Bronchial epithelial cell (primary cell): Measurements from ENCODE around the gene LRRC59. TPM values are rescaled to one million over a fixed set of nuclear protein-coding genes. Genes with fewer than 3 reads are reported as not detected.

ENCODE experiments used
- DNase-seq: peaks from one replicate; pipeline ENCODE4 v3.0.0-alpha.2; 2010; ENCODE audit warnings: low read depth
- FAIRE-seq: peaks from 2 replicates; lab custom pipeline; 2011; peaks lifted over from hg19 to GRCh38; lab: Jason Lieb, UNC
- H3K27me3 ChIP-seq: 2 replicates; pipeline ENCODE4 v1.5.1; 2011; ENCODE audit warnings: low read length; ENCODE audit not compliant: control insufficient read depth, insufficient read depth
- H3K36me3 ChIP-seq: 2 replicates; pipeline ENCODE4 v1.5.1; 2011; ENCODE audit warnings: low read length; ENCODE audit not compliant: control insufficient read depth, insufficient read depth
- H3K4me3 ChIP-seq: 2 replicates; pipeline ENCODE4 v1.5.1; 2011; ENCODE audit warnings: mild to moderate bottlenecking, low read depth, low read length, control low read depth
- total RNA-seq: library from RNA; depleted of rRNA; stranded (reverse); fragments of >200 nt; gene quantifications from 2 replicates; pipeline ENCODE4 v1.2.1, GENCODE V29; 2014
- TF ChIP-seq, protein P1 (sequence below): IDR thresholded peaks from 2 replicates; pipeline ENCODE4 v1.5.1; 2011; ENCODE audit warnings: mild to moderate bottlenecking, moderate library complexity, low read length, control low read depth, inconsistent platforms; ENCODE audit not compliant: insufficient read depth, severe bottlenecking

Gene LRRC59
- total RNA-seq, result 235 and 279 TPM in 2 replicates

- Histone ChIP-seq H3K27me3 (no peaks in the 10 kb centered on the region), H3K36me3 (peaks cover 18% of the 10 kb centered on the region), H3K4me3 (peak within 1 kb of the TSS; percentile 96)
- FAIRE-seq (no peak), DNase-seq (peak; percentile 65)
- TF ChIP-seq, protein P1, sequence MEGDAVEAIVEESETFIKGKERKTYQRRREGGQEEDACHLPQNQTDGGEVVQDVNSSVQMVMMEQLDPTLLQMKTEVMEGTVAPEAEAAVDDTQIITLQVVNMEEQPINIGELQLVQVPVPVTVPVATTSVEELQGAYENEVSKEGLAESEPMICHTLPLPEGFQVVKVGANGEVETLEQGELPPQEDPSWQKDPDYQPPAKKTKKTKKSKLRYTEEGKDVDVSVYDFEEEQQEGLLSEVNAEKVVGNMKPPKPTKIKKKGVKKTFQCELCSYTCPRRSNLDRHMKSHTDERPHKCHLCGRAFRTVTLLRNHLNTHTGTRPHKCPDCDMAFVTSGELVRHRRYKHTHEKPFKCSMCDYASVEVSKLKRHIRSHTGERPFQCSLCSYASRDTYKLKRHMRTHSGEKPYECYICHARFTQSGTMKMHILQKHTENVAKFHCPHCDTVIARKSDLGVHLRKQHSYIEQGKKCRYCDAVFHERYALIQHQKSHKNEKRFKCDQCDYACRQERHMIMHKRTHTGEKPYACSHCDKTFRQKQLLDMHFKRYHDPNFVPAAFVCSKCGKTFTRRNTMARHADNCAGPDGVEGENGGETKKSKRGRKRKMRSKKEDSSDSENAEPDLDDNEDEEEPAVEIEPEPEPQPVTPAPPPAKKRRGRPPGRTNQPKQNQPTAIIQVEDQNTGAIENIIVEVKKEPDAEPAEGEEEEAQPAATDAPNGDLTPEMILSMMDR, result peak; percentile 100
Observed at GRCh38 chr17:50397111-50397918, at the start of gene LRRC59. TSS of gene LRRC59 (minus strand) at chr17:50397523. CDS start at chr17:50397317, 206 bp downstream.

DNA sequence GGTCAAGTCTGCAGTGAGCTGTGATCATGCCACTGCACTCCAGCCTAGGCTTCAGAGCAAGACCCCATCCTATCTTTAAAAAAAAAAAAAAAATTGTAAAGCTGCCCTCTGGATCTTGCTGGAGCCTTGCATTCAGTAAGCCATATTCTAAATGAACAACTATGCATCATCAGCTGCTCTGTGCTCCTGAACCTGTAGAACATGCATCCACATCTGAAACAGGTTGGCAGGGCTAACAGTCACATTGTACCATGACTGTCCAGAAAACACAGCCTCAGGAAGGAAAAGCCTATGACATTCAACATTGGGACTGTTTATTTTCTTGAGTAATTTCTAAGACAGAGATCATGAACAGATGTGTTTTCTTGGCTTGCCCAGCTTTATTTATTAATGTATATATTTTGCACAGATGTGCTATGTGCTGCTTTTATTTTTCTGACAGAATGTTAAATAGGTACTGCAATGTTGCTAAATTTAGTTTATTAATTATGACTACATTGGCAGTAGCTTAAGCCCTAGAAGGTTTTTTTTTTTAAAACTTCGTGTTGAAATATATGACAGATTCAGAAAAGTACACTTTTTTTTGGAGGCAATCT, 48.5 kb upstream of the LRRC59 start:
- Histone ChIP-seq H3K4me3 (no peak overlapping the region), H3K36me3 (peaks cover 1% of the 10 kb centered on the region), H3K27me3 (no peaks in the 10 kb centered on the region)
- DNase-seq (no peak), FAIRE-seq (no peak)
- TF ChIP-seq, protein P1, result no peak

DNA sequence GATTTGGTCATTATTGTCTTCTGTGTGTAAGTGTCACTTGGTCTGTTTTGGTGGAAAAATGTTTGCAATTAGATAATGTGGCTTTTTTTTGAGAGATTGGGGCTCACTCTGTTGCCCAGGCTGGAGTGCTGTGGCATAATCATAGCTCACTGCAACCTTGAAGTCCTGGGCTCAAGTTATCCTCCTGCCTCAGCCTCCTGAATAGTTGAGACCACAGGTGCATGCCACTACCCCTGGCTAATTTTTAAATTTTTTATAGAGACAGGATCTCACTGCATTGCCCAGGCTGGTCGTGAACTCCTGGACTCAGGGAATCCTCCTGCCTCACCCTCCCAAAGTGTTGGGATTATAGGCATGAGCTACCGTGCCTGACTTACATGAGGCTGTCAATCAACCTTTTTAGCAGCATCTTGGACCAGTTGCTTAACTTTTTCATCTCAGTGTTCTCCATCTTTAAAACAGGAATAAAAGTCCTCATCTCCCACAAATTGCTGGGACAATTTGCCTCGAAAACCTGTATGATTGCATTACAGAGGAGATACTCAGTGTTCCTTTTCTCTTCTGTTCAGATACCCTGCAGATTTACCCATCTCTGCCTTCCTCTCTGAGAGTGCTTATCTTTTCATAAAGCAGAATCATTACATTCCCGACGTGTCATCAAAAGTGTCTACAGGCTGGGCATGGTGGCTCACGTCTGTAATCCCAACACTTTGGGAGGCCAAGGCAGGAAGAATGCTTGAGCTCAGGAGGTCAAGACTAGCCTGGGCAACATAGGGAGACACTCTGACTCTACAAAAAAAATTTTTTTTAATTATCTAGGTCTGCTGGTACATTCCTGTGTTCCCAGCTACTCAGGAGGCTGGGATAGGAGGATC, 47.8 kb upstream of the LRRC59 start:
- Histone ChIP-seq H3K4me3 (no peak overlapping the region), H3K27me3 (no peaks in the 10 kb centered on the region), H3K36me3 (peaks cover 1% of the 10 kb centered on the region)
- DNase-seq (no peak), FAIRE-seq (no peak)
- TF ChIP-seq, protein P1, result no peak

GRCh38 chr17:50443505-50443974, 46.2 kb upstream of the LRRC59 start:
- TF ChIP-seq, protein P1, result no peak
- Histone ChIP-seq H3K27me3 (no peaks in the 10 kb centered on the region), H3K36me3 (peaks cover 1% of the 10 kb centered on the region), H3K4me3 (no peak overlapping the region)
- FAIRE-seq (no peak), DNase-seq (no peak)

DNA sequence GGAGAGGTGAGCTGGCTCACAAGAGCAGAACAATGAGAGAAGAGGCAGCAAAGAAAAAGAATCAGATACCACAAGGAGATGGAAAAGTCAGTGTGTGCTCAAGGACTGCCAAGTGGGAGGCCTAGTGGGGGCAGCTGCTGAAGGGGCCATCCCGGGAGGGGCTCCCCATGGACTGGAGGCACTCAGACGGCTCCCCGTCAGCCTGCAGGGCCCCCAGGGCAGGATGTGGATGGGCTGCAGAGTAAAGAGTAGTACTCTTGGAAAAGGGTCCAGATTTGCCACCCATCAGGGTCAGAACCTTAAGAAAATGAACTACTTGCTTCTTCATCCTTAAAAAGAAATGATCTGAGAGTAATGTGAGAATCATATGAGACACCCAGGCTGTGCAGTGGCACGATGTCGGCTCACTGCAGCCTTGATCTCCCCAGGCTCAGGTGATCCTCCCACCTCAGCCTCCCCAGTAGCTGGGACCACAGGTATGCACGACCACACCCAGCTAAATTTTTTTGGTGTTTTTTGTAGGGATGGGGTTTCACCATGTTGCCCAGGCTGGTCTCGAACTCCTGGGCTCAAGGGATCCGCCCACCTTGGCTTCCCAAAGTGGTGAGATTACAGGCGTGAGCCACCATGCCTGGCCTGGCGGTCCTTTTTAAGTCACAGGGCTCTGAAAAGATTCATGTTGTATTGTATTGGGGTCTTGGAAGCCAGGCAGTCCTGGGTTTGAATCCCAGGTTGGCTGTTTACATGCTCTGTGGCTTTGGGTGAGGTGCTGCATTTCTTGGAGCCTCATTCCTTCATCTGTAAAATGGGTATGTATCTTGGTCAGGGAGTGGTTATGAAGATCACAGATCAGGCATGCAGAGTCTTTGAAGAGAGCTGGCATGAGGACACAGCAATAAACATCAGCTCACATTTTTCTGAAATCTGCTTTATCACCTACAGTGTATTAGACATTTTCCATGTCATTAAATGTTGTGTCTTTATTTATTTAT, 43.8 kb upstream of the LRRC59 start:
- DNase-seq (no peak), FAIRE-seq (no peak)
- Histone ChIP-seq H3K36me3 (peaks cover 1% of the 10 kb centered on the region), H3K4me3 (no peak overlapping the region), H3K27me3 (no peaks in the 10 kb centered on the region)
- TF ChIP-seq, protein P1, result no peak
